Astrocyte (in vitro differentiated cells and primary cell): ENCODE data around the gene MEST.

Source experiments
- CTCF ChIP-seq: IDR thresholded peaks from 2 replicates; pipeline ENCODE4 v1.5.1; 2011; ENCODE audit warnings: low read depth, mild to moderate bottlenecking, inconsistent platforms, low read length, moderate library complexity; ENCODE audit not compliant: insufficient read depth
- EZH2 ChIP-seq: IDR thresholded peaks from 2 replicates; pipeline ENCODE4 v1.6.1; 2012; ENCODE audit warnings: mild to moderate bottlenecking, low read length, inconsistent platforms; ENCODE audit not compliant: insufficient read depth

DNA sequence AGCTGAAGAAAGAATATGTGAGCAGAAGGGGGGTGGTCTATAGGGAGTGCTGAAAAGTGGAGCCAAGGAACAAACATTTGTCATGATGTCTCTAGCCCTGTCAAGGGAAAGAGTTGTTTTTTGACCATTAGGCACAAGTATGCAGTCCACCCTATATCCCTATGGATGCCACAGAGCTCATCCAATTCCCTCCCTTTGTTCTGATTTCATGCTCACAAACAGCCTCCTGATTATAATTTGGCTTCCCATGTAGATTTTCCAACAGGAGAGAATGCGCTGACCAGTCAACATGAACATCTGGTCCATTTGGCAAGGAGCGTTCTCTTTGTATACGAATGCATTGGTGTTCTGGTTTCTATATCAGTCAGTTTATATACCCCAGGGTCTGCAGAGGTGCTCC is 38.9 kb upstream of the MEST start:
- no peak for TF ChIP-seq CTCF
- TF ChIP-seq EZH2: no peak
